HepG2 (cell line): Measurements from ENCODE around the gene RAB11FIP5. TPM values are rescaled to one million over a fixed set of nuclear protein-coding genes. Genes with fewer than 3 reads are reported as not detected.

Experiments
- ATF3 ChIP-seq: sonication (generic); formaldehyde crosslinking; IDR thresholded peaks from 2 replicates; pipeline ENCODE4 v1.4.0; 2020; ENCODE audit warnings: missing genetic modification reagents
- BCL6 ChIP-seq: IDR thresholded peaks from 2 replicates; pipeline ENCODE4 v1.6.1; 2016; ENCODE audit warnings: missing genetic modification reagents, missing compliant biosample characterization
- CAMTA2 ChIP-seq: sonication (generic); formaldehyde crosslinking; IDR thresholded peaks from 2 replicates; pipeline ENCODE4 v1.4.0; 2020; ENCODE audit warnings: mild to moderate bottlenecking, missing genetic modification reagents, borderline replicate concordance
- CEBPB ChIP-seq: IDR thresholded peaks from 2 replicates; pipeline ENCODE4 v1.6.1; 2011; ENCODE audit warnings: low read depth, low read length, improper control_type of control experiment, borderline replicate concordance
- HOXA3 ChIP-seq: sonication (generic); formaldehyde crosslinking; IDR thresholded peaks from 2 replicates; pipeline ENCODE4 v1.5.0; 2020; ENCODE audit warnings: missing genetic modification reagents
- KDM3A ChIP-seq: IDR thresholded peaks from 2 replicates; pipeline ENCODE4 v1.6.1; 2018; ENCODE audit warnings: low read depth, missing compliant biosample characterization
- MLXIP ChIP-seq: sonication (generic); formaldehyde crosslinking; IDR thresholded peaks from 2 replicates; pipeline ENCODE4 v1.9.0; 2021; ENCODE audit warnings: missing genetic modification reagents, borderline replicate concordance
- MTA1 ChIP-seq: sonication (generic); formaldehyde crosslinking; IDR thresholded peaks from 2 replicates; pipeline ENCODE4 v1.4.0; 2020; ENCODE audit warnings: missing genetic modification reagents, mild to moderate bottlenecking, borderline replicate concordance
- MTERF4 ChIP-seq: sonication (generic); formaldehyde crosslinking; IDR thresholded peaks from 2 replicates; pipeline ENCODE4 v1.8.0; 2023; ENCODE audit warnings: mild to moderate bottlenecking, missing genetic modification reagents
- ONECUT2 ChIP-seq: sonication (generic); formaldehyde crosslinking; IDR thresholded peaks from 2 replicates; pipeline ENCODE4 v1.4.0; 2020; ENCODE audit warnings: missing genetic modification reagents
- RARG ChIP-seq: sonication (generic); formaldehyde crosslinking; IDR thresholded peaks from 2 replicates; pipeline ENCODE4 v1.4.0; 2020; ENCODE audit warnings: low read depth, mild to moderate bottlenecking, missing genetic modification reagents
- RXRB ChIP-seq: IDR thresholded peaks from 2 replicates; pipeline ENCODE4 v1.6.1; 2016; ENCODE audit warnings: borderline replicate concordance, missing genetic modification reagents, missing compliant biosample characterization
- SNAPC2 ChIP-seq: sonication (generic); formaldehyde crosslinking; IDR thresholded peaks from 2 replicates; pipeline ENCODE4 v1.8.1; 2022; ENCODE audit warnings: mild to moderate bottlenecking, missing genetic modification reagents
- TRIM24 ChIP-seq: sonication (generic); formaldehyde crosslinking; IDR thresholded peaks from 2 replicates; pipeline ENCODE4 v1.8.0; 2022; ENCODE audit warnings: mild to moderate bottlenecking, missing genetic modification reagents
- UBTF ChIP-seq: sonication (generic); formaldehyde crosslinking; IDR thresholded peaks from 2 replicates; pipeline ENCODE4 v1.4.0; 2020; ENCODE audit warnings: mild to moderate bottlenecking, missing genetic modification reagents
- ZBTB8A ChIP-seq: sonication (generic); formaldehyde crosslinking; IDR thresholded peaks from 2 replicates; pipeline ENCODE4 v1.4.0; 2020; ENCODE audit warnings: mild to moderate bottlenecking, low read depth, missing genetic modification reagents, borderline replicate concordance
- ZKSCAN8 ChIP-seq: IDR thresholded peaks from 2 replicates; pipeline ENCODE4 v1.6.1; 2016; ENCODE audit warnings: borderline replicate concordance, missing genetic modification reagents, missing compliant biosample characterization
- ZNF30 ChIP-seq: sonication (generic); formaldehyde crosslinking; IDR thresholded peaks from 2 replicates; pipeline ENCODE4 v1.5.0; 2020; ENCODE audit warnings: mild to moderate bottlenecking, missing genetic modification reagents
- ZNF326 ChIP-seq: sonication (generic); formaldehyde crosslinking; IDR thresholded peaks from 2 replicates; pipeline ENCODE4 v1.4.0; 2020; ENCODE audit warnings: missing genetic modification reagents, borderline replicate concordance
- ZNF350 ChIP-seq: sonication (generic); formaldehyde crosslinking; IDR thresholded peaks from 2 replicates; pipeline ENCODE4 v1.4.0; 2020; ENCODE audit warnings: mild to moderate bottlenecking, low read depth, missing genetic modification reagents, borderline replicate concordance
- ZNF614 ChIP-seq: IDR thresholded peaks from 2 replicates; pipeline ENCODE4 v1.6.1; 2018; ENCODE audit warnings: missing biosample characterization, missing genetic modification reagents, inconsistent platforms, borderline replicate concordance
- ZNF768 ChIP-seq: sonication (generic); formaldehyde crosslinking; IDR thresholded peaks from 2 replicates; pipeline ENCODE4 v1.4.0; 2020; ENCODE audit warnings: missing genetic modification reagents
- ZNF777 ChIP-seq: sonication (generic); formaldehyde crosslinking; IDR thresholded peaks from 2 replicates; pipeline ENCODE4 v1.4.0; 2020; ENCODE audit warnings: missing genetic modification reagents
- ZSCAN12 ChIP-seq: sonication (generic); formaldehyde crosslinking; IDR thresholded peaks from 2 replicates; pipeline ENCODE4 v1.9.0; 2021; ENCODE audit warnings: mild to moderate bottlenecking, missing genetic modification reagents
- polyA plus RNA-seq, 8 experiments: library from polyadenylated mRNA; depleted of rRNA in 3 of 8; stranded (reverse) in 7 of 8; unstranded in 1 of 8; fragments of >200 nt; fragmentation: Illumina TruSeq in 4 of 8; extraction: Trizol in 4 of 8; gene quantifications; 2 replicates each; pipeline versions ENCODE4 v1.2.1 to v1.2.3, GENCODE V29; 2011 to 2016; ENCODE audit warnings: low read depth in 4 of 8, missing spikeins in 1 of 8, mixed read lengths in 1 of 8; ENCODE audit not compliant: insufficient read depth in 1 of 8
- total RNA-seq, 5 experiments: library from RNA; depleted of rRNA; stranded (reverse); fragments of >200 nt; fragmentation: Illumina TruSeq; extraction: Trizol; gene quantifications; 2 replicates each; pipeline ENCODE4 v1.2.3, GENCODE V29; 2016; ENCODE audit warnings: low read depth in 1 of 5

Gene RAB11FIP5
- total and polyA plus RNA-seq, 2 of the 13 experiments (the other 11 are each of a cell fraction or from before 2014, with no cell fraction given): 9.4 to 22.9 TPM

- 0 out of 2 replicates have a peak, but pooled peaks have one; percentile 73 for TF ChIP-seq MLXIP (CRISPR knock-in tag)
- no peak for TF ChIP-seq ZKSCAN8 (CRISPR knock-in tag)
- no peak for TF ChIP-seq RARG (CRISPR knock-in tag)
- no peak for TF ChIP-seq KDM3A (CRISPR knock-in tag)
- TF ChIP-seq TRIM24: no peak
- no peak for TF ChIP-seq CEBPB
- TF ChIP-seq ZSCAN12: peak; percentile 74; the same call in 1 of the 2 replicates
- TF ChIP-seq MTERF4 (CRISPR knock-in tag): peak; percentile 88; the same call in 1 of the 2 replicates
- no peak for TF ChIP-seq MTA1 (CRISPR knock-in tag)
- no peak for TF ChIP-seq ZBTB8A (CRISPR knock-in tag)
- peak; percentile 68 for TF ChIP-seq ZNF777 (CRISPR knock-in tag)
- peak; percentile 49; the same call in 1 of the 2 replicates for TF ChIP-seq ZNF30 (CRISPR knock-in tag)
- TF ChIP-seq BCL6 (CRISPR knock-in tag): 0 out of 2 replicates have a peak, but pooled peaks have one; percentile 7
- TF ChIP-seq ZNF326 (CRISPR knock-in tag): no peak
- TF ChIP-seq ZNF614: no peak
- no peak for TF ChIP-seq ZNF350 (CRISPR knock-in tag)
- no peak for TF ChIP-seq ONECUT2
- no peak for TF ChIP-seq ATF3 (CRISPR knock-in tag)
- 0 out of 2 replicates have a peak, but pooled peaks have one; percentile 18 for TF ChIP-seq HOXA3 (CRISPR knock-in tag)
- peak; percentile 84 for TF ChIP-seq UBTF (CRISPR knock-in tag)
- peak; percentile 70; the same call in 1 of the 2 replicates for TF ChIP-seq ZNF768 (CRISPR knock-in tag)
- TF ChIP-seq SNAPC2 (CRISPR knock-in tag): no peak
- TF ChIP-seq CAMTA2 (CRISPR knock-in tag): no peak
- TF ChIP-seq RXRB: no peak
These were observed 41.9 kb downstream of the RAB11FIP5 start (continued) for GRCh38 chr2:73070643-73071359.
